Hematopoietic multipotent progenitor cell treated with erythropoietin and hydrocortisone succinate and interleukin-3 and kit ligand, for 8 days (in vitro differentiated cells): ENCODE results near the gene HSDL1.

Source experiments
- DNase-seq: peaks from one replicate; pipeline ENCODE4 v3.0.0-alpha.2; 2015

HSDL1 gene

DNA sequence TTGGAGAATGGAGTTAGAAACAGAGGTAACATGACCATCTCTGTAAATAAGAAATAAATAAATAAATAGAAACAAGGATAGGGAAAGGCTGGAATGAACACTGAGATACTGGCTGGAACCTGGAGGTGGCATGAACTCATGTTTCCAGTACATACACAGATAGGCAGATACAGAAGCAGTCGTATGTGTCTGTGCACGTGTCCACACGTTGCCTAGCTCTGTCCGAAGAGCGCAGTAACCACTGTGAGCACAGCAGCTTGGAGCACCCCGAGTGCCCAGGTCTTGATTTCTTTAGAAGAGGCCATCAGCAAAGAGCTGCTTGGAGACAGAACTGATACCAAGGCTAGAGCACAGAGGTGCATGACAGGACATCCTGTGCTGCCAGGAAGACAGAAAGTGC, 65.3 kb downstream of the HSDL1 start:
- no peak for DNase-seq

GRCh38 chr16:84075376-84075775, 69.6 kb downstream of the HSDL1 start:
- no peak for DNase-seq

- DNase-seq = no peak
Observed at GRCh38 chr16:84074721-84075120, 70.3 kb downstream of the HSDL1 start.
